HepG2 (cell line): ENCODE measurements around the gene RABGAP1. TPM values are rescaled to one million over a fixed set of nuclear protein-coding genes. Genes with fewer than 3 reads are reported as not detected.

Experiments used
- BCL6 ChIP-seq: IDR thresholded peaks from 2 replicates; pipeline ENCODE4 v1.6.1; 2016; ENCODE audit warnings: missing genetic modification reagents, missing compliant biosample characterization
- ETV5 ChIP-seq: IDR thresholded peaks from 2 replicates; pipeline ENCODE4 v1.6.1; 2018; ENCODE audit warnings: missing biosample characterization, missing genetic modification reagents, inconsistent platforms, borderline replicate concordance
- HNF4A ChIP-seq: sonication (generic); formaldehyde crosslinking; IDR thresholded peaks from 2 replicates; pipeline ENCODE4 v1.4.0; 2020; ENCODE audit warnings: missing genetic modification reagents
- HNRNPK ChIP-seq: fragments of 200-400 bp; formaldehyde crosslinking; IDR thresholded peaks from 2 replicates; pipeline ENCODE4 v1.6.1; 2018; ENCODE audit warnings: low read length, low read depth, moderate library complexity, mild to moderate bottlenecking; ENCODE audit not compliant: poor library complexity, severe bottlenecking
- KAT7 ChIP-seq: IDR thresholded peaks from 2 replicates; pipeline ENCODE4 v1.6.1; 2018; ENCODE audit warnings: borderline replicate concordance, missing compliant biosample characterization
- KLF12 ChIP-seq: sonication (generic); formaldehyde crosslinking; IDR thresholded peaks from 2 replicates; pipeline ENCODE4 v1.4.0; 2020; ENCODE audit warnings: missing genetic modification reagents, borderline replicate concordance
- MYC ChIP-seq: sonication (generic); formaldehyde crosslinking; IDR thresholded peaks from 2 replicates; pipeline ENCODE4 v1.9.0; 2021; ENCODE audit warnings: missing genetic modification reagents, borderline replicate concordance
- NR2F2 ChIP-seq: IDR thresholded peaks from 2 replicates; pipeline ENCODE4 v1.6.1; 2012; ENCODE audit warnings: low read depth, inconsistent platforms, borderline replicate concordance
- POLR2G ChIP-seq: fragments of 200-400 bp; formaldehyde crosslinking; IDR thresholded peaks from 2 replicates; pipeline ENCODE4 v1.6.1; 2018; ENCODE audit warnings: mild to moderate bottlenecking, low read depth, low read length, moderate library complexity
- SOX6 ChIP-seq, 2 experiments: fragments of 450-650 bp in 1 of 2; sonication (generic) in 1 of 2; formaldehyde crosslinking in 1 of 2; IDR thresholded peaks; 2 replicates each; pipeline versions ENCODE4 v1.4.0 to v1.6.1; 2017 to 2020; ENCODE audit warnings: antibody characterized with exemption in 1 of 2, mild to moderate bottlenecking in 1 of 2, missing genetic modification reagents in 1 of 2
- TRIM24 ChIP-seq: sonication (generic); formaldehyde crosslinking; IDR thresholded peaks from 2 replicates; pipeline ENCODE4 v1.8.0; 2022; ENCODE audit warnings: mild to moderate bottlenecking, missing genetic modification reagents
- WIZ ChIP-seq: sonication (generic); formaldehyde crosslinking; IDR thresholded peaks from 2 replicates; pipeline ENCODE4 v1.5.1; 2020; ENCODE audit warnings: mild to moderate bottlenecking, missing genetic modification reagents
- ZBTB3 ChIP-seq: sonication (generic); formaldehyde crosslinking; IDR thresholded peaks from 2 replicates; pipeline ENCODE4 v1.4.0; 2020; ENCODE audit warnings: low read depth, mild to moderate bottlenecking, moderate library complexity, missing genetic modification reagents, borderline replicate concordance
- ZNF121 ChIP-seq: sonication (generic); formaldehyde crosslinking; IDR thresholded peaks from 2 replicates; pipeline ENCODE4 v1.5.0; 2020; ENCODE audit warnings: mild to moderate bottlenecking, missing genetic modification reagents
- ZNF33B ChIP-seq: sonication (generic); formaldehyde crosslinking; IDR thresholded peaks from 2 replicates; pipeline ENCODE4 v1.5.1; 2020; ENCODE audit warnings: mild to moderate bottlenecking, missing genetic modification reagents
- polyA plus RNA-seq, 8 experiments: library from polyadenylated mRNA; depleted of rRNA in 3 of 8; stranded (reverse) in 7 of 8; unstranded in 1 of 8; fragments of >200 nt; fragmentation: Illumina TruSeq in 4 of 8; extraction: Trizol in 4 of 8; gene quantifications; 2 replicates each; pipeline versions ENCODE4 v1.2.1 to v1.2.3, GENCODE V29; 2011 to 2016; ENCODE audit warnings: low read depth in 4 of 8, missing spikeins in 1 of 8, mixed read lengths in 1 of 8; ENCODE audit not compliant: insufficient read depth in 1 of 8
- total RNA-seq, 5 experiments: library from RNA; depleted of rRNA; stranded (reverse); fragments of >200 nt; fragmentation: Illumina TruSeq; extraction: Trizol; gene quantifications; 2 replicates each; pipeline ENCODE4 v1.2.3, GENCODE V29; 2016; ENCODE audit warnings: low read depth in 1 of 5
- TF ChIP-seq, protein P1 (sequence below): IDR thresholded peaks from 2 replicates; pipeline ENCODE4 v1.6.1; 2016; ENCODE audit warnings: low read depth, borderline replicate concordance
- TF ChIP-seq, protein P2 (sequence below): sonication (generic); formaldehyde crosslinking; IDR thresholded peaks from 2 replicates; pipeline ENCODE4 v1.5.0; 2020; ENCODE audit warnings: mild to moderate bottlenecking, missing genetic modification reagents, borderline replicate concordance
- TF ChIP-seq, protein P3 (sequence below): sonication (generic); formaldehyde crosslinking; IDR thresholded peaks from 2 replicates; pipeline ENCODE4 v1.5.0; 2020; ENCODE audit warnings: mild to moderate bottlenecking, missing genetic modification reagents
- TF ChIP-seq, protein P4 (sequence below): sonication (generic); formaldehyde crosslinking; IDR thresholded peaks from 2 replicates; pipeline ENCODE4 v1.8.1; 2022; ENCODE audit warnings: mild to moderate bottlenecking, missing genetic modification reagents

Gene RABGAP1
- total and polyA plus RNA-seq, 2 of the 13 experiments (the other 11 are each of a cell fraction or from before 2014, with no cell fraction given) = 19.1 to 19.3 TPM

DNA sequence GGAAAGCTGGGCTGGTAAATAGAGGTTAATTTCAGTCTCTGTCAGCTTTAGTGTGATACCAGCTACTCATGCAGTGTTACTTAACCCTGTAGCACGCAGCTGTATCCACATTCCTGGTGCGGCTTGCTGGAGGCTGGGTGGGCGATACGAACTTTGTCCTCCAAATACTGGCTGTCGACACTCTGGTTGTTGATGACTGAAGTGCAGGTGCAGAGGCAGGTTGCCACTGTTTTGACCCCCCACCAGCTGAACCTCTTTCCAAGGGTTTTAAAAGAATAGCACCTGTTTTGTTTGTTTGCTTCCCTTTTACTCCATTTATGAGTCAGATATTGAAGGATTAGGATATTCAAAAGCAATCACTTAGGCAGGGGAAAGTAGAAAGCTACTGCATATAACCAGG lies 4.4 kb upstream of the RABGAP1 start (continued):
- TF ChIP-seq ZBTB3 (CRISPR knock-in tag) = no peak
- no peak for TF ChIP-seq KLF12
- TF ChIP-seq, protein P1, sequence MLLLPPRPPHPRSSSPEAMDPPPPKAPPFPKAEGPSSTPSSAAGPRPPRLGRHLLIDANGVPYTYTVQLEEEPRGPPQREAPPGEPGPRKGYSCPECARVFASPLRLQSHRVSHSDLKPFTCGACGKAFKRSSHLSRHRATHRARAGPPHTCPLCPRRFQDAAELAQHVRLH (CRISPR knock-in tag) = peak; percentile 53; the same call in 1 of the 2 replicates
- TF ChIP-seq ZNF121 (CRISPR knock-in tag) = no peak
- TF ChIP-seq, protein P2, sequence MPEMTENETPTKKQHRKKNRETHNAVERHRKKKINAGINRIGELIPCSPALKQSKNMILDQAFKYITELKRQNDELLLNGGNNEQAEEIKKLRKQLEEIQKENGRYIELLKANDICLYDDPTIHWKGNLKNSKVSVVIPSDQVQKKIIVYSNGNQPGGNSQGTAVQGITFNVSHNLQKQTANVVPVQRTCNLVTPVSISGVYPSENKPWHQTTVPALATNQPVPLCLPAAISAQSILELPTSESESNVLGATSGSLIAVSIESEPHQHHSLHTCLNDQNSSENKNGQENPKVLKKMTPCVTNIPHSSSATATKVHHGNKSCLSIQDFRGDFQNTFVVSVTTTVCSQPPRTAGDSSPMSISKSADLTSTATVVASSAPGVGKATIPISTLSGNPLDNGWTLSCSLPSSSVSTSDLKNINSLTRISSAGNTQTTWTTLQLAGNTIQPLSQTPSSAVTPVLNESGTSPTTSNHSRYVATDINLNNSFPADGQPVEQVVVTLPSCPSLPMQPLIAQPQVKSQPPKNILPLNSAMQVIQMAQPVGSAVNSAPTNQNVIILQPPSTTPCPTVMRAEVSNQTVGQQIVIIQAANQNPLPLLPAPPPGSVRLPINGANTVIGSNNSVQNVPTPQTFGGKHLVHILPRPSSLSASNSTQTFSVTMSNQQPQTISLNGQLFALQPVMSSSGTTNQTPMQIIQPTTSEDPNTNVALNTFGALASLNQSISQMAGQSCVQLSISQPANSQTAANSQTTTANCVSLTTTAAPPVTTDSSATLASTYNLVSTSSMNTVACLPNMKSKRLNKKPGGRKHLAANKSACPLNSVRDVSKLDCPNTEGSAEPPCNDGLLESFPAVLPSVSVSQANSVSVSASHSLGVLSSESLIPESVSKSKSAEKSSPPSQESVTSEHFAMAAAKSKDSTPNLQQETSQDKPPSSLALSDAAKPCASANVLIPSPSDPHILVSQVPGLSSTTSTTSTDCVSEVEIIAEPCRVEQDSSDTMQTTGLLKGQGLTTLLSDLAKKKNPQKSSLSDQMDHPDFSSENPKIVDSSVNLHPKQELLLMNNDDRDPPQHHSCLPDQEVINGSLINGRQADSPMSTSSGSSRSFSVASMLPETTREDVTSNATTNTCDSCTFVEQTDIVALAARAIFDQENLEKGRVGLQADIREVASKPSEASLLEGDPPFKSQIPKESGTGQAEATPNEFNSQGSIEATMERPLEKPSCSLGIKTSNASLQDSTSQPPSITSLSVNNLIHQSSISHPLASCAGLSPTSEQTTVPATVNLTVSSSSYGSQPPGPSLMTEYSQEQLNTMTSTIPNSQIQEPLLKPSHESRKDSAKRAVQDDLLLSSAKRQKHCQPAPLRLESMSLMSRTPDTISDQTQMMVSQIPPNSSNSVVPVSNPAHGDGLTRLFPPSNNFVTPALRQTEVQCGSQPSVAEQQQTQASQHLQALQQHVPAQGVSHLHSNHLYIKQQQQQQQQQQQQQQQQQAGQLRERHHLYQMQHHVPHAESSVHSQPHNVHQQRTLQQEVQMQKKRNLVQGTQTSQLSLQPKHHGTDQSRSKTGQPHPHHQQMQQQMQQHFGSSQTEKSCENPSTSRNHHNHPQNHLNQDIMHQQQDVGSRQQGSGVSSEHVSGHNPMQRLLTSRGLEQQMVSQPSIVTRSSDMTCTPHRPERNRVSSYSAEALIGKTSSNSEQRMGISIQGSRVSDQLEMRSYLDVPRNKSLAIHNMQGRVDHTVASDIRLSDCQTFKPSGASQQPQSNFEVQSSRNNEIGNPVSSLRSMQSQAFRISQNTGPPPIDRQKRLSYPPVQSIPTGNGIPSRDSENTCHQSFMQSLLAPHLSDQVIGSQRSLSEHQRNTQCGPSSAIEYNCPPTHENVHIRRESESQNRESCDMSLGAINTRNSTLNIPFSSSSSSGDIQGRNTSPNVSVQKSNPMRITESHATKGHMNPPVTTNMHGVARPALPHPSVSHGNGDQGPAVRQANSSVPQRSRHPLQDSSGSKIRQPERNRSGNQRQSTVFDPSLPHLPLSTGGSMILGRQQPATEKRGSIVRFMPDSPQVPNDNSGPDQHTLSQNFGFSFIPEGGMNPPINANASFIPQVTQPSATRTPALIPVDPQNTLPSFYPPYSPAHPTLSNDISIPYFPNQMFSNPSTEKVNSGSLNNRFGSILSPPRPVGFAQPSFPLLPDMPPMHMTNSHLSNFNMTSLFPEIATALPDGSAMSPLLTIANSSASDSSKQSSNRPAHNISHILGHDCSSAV (CRISPR knock-in tag) = no peak
- TF ChIP-seq, protein P3, sequence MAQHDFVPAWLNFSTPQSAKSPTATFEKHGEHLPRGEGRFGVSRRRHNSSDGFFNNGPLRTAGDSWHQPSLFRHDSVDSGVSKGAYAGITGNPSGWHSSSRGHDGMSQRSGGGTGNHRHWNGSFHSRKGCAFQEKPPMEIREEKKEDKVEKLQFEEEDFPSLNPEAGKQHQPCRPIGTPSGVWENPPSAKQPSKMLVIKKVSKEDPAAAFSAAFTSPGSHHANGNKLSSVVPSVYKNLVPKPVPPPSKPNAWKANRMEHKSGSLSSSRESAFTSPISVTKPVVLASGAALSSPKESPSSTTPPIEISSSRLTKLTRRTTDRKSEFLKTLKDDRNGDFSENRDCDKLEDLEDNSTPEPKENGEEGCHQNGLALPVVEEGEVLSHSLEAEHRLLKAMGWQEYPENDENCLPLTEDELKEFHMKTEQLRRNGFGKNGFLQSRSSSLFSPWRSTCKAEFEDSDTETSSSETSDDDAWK = no peak
- no peak for TF ChIP-seq TRIM24 (CRISPR knock-in tag)
- TF ChIP-seq WIZ (CRISPR knock-in tag) = no peak
- TF ChIP-seq, protein P4, sequence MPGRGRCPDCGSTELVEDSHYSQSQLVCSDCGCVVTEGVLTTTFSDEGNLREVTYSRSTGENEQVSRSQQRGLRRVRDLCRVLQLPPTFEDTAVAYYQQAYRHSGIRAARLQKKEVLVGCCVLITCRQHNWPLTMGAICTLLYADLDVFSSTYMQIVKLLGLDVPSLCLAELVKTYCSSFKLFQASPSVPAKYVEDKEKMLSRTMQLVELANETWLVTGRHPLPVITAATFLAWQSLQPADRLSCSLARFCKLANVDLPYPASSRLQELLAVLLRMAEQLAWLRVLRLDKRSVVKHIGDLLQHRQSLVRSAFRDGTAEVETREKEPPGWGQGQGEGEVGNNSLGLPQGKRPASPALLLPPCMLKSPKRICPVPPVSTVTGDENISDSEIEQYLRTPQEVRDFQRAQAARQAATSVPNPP (CRISPR knock-in tag) = no peak
- peak; percentile 33; the same call in 1 of the 2 replicates for TF ChIP-seq ETV5
- TF ChIP-seq NR2F2 = peak; percentile 51; the same call in 1 of the 2 replicates
- peak; percentile 59; the same call in 1 of the 2 replicates for TF ChIP-seq MYC (CRISPR knock-in tag)
- no peak for TF ChIP-seq HNRNPK
- no peak for TF ChIP-seq SOX6 (IDR thresholded peaks at IDR 0.05)
- peak; percentile 48; the same call in 1 of the 2 replicates for TF ChIP-seq SOX6 (CRISPR knock-in tag; IDR thresholded peaks at IDR 0.05)
- peak; percentile 78 for TF ChIP-seq BCL6
- no peak for TF ChIP-seq ZNF33B
- no peak for TF ChIP-seq POLR2G
- TF ChIP-seq KAT7 (CRISPR knock-in tag) = no peak
- TF ChIP-seq HNF4A (CRISPR knock-in tag) = peak; percentile 95
